ENCODE data around the gene HTR6.

DNA sequence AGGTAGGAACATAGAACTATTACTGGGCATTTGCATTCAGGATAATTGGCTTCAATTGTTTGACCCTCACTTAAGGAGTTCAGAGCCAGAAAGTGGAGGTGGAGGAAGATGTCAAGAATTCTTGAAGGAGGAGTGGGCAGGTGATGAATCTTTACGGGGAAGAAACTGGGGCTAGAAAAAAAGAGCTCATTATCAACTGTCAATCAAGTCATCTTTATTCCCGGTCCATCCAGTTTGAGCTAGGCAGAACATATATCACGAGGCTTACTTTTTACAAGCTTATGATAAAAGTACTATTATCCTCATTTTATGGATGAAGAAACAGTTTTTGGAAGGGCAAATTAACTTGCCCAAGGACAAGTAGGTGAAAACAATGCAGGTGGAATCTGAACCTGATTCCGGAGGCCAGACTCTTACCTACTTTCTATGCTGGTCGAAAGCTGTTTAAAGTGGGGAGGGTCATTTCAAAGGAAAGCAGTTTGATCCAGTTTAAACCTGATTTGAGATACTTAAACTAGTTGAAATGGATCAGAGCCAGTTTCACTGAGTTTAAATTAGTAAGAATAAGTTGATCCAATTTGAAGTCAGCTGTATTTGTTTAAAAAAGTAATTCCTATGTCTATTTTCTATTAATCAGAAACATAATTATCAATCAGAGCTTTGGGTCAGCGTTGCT, 33.8 kb upstream of the HTR6 start:
- TF ChIP-seq POLR2A (IDR thresholded peaks at IDR 0.05): no peak
- TF ChIP-seq, protein P1, sequence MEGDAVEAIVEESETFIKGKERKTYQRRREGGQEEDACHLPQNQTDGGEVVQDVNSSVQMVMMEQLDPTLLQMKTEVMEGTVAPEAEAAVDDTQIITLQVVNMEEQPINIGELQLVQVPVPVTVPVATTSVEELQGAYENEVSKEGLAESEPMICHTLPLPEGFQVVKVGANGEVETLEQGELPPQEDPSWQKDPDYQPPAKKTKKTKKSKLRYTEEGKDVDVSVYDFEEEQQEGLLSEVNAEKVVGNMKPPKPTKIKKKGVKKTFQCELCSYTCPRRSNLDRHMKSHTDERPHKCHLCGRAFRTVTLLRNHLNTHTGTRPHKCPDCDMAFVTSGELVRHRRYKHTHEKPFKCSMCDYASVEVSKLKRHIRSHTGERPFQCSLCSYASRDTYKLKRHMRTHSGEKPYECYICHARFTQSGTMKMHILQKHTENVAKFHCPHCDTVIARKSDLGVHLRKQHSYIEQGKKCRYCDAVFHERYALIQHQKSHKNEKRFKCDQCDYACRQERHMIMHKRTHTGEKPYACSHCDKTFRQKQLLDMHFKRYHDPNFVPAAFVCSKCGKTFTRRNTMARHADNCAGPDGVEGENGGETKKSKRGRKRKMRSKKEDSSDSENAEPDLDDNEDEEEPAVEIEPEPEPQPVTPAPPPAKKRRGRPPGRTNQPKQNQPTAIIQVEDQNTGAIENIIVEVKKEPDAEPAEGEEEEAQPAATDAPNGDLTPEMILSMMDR (IDR thresholded peaks at IDR 0.05 in 4 of 5, conservative IDR thresholded peaks at IDR 0.05 in 1 of 5): no peak

All from gastrocnemius medialis (tissue), 4 donors.